Heart left ventricle (tissue), 16 donors: ENCODE results near the gene DGUOK. TPM values are rescaled to one million over a fixed set of nuclear protein-coding genes. Genes with fewer than 3 reads are reported as not detected.
A peak's percentile ranks its signal among the peaks of the same experiment; 100 is the strongest.

Experiments used
- ATAC-seq, 4 donors: fragments of 200-7000 bp; cut with Tn5 transposase; one replicate each; pipeline ENCODE4 v1.9.1; 2020 to 2022; ENCODE audit warnings: moderate library complexity in 4 of 4, mild to moderate bottlenecking in 3 of 4, moderate number of reproducible peaks in 1 of 4
- DNase-seq, 5 donors: peaks; one replicate each; pipeline ENCODE4 v3.0.0-alpha.2; 2020
- H3K27ac ChIP-seq, 12 donors: fragments of 200-600 bp; sonication (generic) in 4 of 12; one replicate each; pipeline versions ENCODE4 v1.5.0 to v1.8.0; 2016 to 2022; ENCODE audit warnings: mild to moderate bottlenecking in 2 of 12
- H3K27me3 ChIP-seq, 9 donors: fragments of 200-600 bp; sonication (generic) in 2 of 9; one replicate each; pipeline versions ENCODE4 v1.5.1 to v1.8.0; 2016 to 2022; ENCODE audit warnings: mild to moderate bottlenecking in 3 of 9
- H3K36me3 ChIP-seq, 9 donors: fragments of 200-600 bp; sonication (generic) in 2 of 9; one replicate each; pipeline versions ENCODE4 v1.5.0 to v1.8.0; 2018 to 2022; ENCODE audit warnings: mild to moderate bottlenecking in 2 of 9
- H3K4me1 ChIP-seq, 12 donors: fragments of 200-600 bp; sonication (generic) in 4 of 12; one replicate each; pipeline versions ENCODE4 v1.5.0 to v1.8.0; 2016 to 2022; ENCODE audit warnings: mild to moderate bottlenecking in 3 of 12
- H3K4me3 ChIP-seq, 12 donors: fragments of 200-600 bp; sonication (generic) in 4 of 12; one replicate each; pipeline versions ENCODE4 v1.5.0 to v1.8.0; 2017 to 2022; ENCODE audit warnings: mild to moderate bottlenecking in 9 of 12, moderate library complexity in 4 of 12
- H3K9me3 ChIP-seq, 12 donors: fragments of 200-600 bp; sonication (generic) in 4 of 12; one replicate each; pipeline versions ENCODE4 v1.5.0 to v1.8.0; 2016 to 2022; ENCODE audit warnings: mild to moderate bottlenecking in 1 of 12
- POLR2A ChIP-seq, 2 donors: fragments of 450-650 bp; IDR thresholded peaks; one replicate each; pipeline ENCODE4 v1.6.1; 2017; ENCODE audit warnings: antibody characterized with exemption in 2 of 2, mild to moderate bottlenecking in 2 of 2, moderate library complexity in 2 of 2
- WGBS, 4 donors: extraction: QIAGEN DNeasy Blood & Tissue Kit in 2 of 4; methylation state at CpG; one replicate each; pipeline versions ENCODE4 v1.1.5 to v1.1.7; 2013 to 2018; 5-methylcytosine and 5-hydroxymethylcytosine counted together
- intact Hi-C, 10 donors: fragments of 100-400 bp; cut with DNase I; formaldehyde crosslinking; loops; one replicate each; pipeline versions ENCODE4 v1.11.1 to v1.14.2; 2022
- polyA plus RNA-seq, 2 donors: library from polyadenylated mRNA; stranded (reverse); fragments of 200-250 nt; gene quantifications; one replicate each; pipeline ENCODE4 v1.2.3, GENCODE V29; 2013
- total RNA-seq, 9 donors: library from RNA; depleted of rRNA in 2 of 9; stranded (reverse); fragments of >200 nt in 2 of 9; fragmentation: NEBNext Ultra II Directional in 3 of 9; extraction: Animal tissue kit (Norgen Biotek cat#: 25700) in 3 of 9; gene quantifications; one replicate each; pipeline versions ENCODE4 v1.1.0 to v1.2.4, GENCODE V29; 2016 to 2023
- TF ChIP-seq, protein P1 (sequence below), 12 donors: fragments of 200-600 bp; sonication (generic) in 4 of 12; IDR thresholded peaks; one replicate each; pipeline versions ENCODE4 v1.5.0 to v1.8.0; 2018 to 2022; ENCODE audit warnings: antibody characterized with exemption in 12 of 12, mild to moderate bottlenecking in 5 of 12
- donor health status: ischemic (EF 13 %, LVEDD 7.1; RV severe dilation, severe dysfunction).
- donor health status: healthy with polysubstance abuse.
- donor health status: DM: no; HTN: yes; CAD: no.
- donor health status: DM: no; HTN: no; CAD: no.
- donor health status: ischemic (EF 25% LVEDD 6.9; RV normal size, moderate dysfunction).
- donor health status: ischemic (EF 25% LVEDD 5.7; RV mildly dilated, moderate dysfunction).
- donor health status: healthy.
- donor health status: DM: yes; HTN: yes; CAD: no.
- donor health status: ischemic (EF 35%, LVEDD 5.7; RV mildly dilated, moderate dysfunction).
- donor health status: nonischemic (EF 11% LVEDD 7.7; RV severe dilation, severe dysfunction).
- donor health status: DM: yes; HTN: yes; CAD: no.
- donor health status: PGD.
- donor health status: ischemic (EF 29% LVEDD 5.4; RV normal size, mild dysfunction).
- donor health status: nonischemic (EF 23%, LVEDD 6.1; RV moderate dilation, normal function).

DGUOK gene
- total and polyA plus RNA-seq, 11 donors: 22.6 to 49.2 (median 26.1) TPM

DNA sequence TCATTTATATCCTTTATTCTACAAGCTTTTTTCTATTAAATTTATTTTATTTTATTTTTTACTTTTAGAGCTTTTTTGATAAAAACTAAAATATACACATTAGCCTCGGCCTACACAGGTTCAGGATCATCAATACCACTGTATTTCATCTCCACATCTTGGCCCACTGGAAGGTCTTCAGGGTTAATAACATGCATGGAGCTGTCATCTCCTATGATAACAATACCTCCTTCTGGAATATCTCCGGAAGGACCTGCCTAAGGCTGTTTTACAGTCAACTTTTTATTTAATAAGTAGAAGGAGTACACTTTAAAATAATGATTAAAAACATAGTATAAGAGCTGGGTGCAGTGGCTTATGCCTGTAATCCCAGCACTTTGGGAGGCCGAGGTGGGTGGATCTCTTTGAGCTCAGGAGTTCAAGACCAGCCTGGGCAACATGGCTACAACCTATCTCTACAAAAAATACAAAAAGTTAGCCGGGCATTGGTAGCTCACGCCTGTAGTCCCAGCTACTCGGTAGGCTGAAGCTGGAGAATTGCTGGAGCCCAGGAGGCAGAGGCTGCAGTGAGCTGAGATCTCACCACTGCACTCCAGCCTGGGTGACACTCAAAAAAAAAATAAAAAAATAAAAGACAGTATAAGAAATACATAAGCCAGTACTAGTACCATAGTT lies 15.7 kb upstream of the DGUOK start:
- intact Hi-C loops: no loop called here
- no peak for DNase-seq
- no peak for TF ChIP-seq POLR2A (IDR thresholded peaks at IDR 0.05)
- TF ChIP-seq, protein P1, sequence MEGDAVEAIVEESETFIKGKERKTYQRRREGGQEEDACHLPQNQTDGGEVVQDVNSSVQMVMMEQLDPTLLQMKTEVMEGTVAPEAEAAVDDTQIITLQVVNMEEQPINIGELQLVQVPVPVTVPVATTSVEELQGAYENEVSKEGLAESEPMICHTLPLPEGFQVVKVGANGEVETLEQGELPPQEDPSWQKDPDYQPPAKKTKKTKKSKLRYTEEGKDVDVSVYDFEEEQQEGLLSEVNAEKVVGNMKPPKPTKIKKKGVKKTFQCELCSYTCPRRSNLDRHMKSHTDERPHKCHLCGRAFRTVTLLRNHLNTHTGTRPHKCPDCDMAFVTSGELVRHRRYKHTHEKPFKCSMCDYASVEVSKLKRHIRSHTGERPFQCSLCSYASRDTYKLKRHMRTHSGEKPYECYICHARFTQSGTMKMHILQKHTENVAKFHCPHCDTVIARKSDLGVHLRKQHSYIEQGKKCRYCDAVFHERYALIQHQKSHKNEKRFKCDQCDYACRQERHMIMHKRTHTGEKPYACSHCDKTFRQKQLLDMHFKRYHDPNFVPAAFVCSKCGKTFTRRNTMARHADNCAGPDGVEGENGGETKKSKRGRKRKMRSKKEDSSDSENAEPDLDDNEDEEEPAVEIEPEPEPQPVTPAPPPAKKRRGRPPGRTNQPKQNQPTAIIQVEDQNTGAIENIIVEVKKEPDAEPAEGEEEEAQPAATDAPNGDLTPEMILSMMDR (IDR thresholded peaks at IDR 0.05): no peak
- H3K36me3 ChIP-seq: no peaks in the 10 kb centered on the region
- H3K27ac ChIP-seq: peak overlapping the region in 1 of 12 donors; percentile 66
- H3K27me3 ChIP-seq: peaks cover 0 to 3% (median 0%) of the 10 kb centered on the region in 9 donors
- ATAC-seq: no peak
- no peak overlapping the region for H3K4me3 ChIP-seq
- WGBS, 4 donors: 75 to 80% (median 77%) methylated on average over 6 of the region's 6 CpGs
- peaks cover 0 to 14% (median 0%) of the 10 kb centered on the region in 12 donors for H3K4me1 ChIP-seq
- H3K9me3 ChIP-seq: no peaks in the 10 kb centered on the region

DNA sequence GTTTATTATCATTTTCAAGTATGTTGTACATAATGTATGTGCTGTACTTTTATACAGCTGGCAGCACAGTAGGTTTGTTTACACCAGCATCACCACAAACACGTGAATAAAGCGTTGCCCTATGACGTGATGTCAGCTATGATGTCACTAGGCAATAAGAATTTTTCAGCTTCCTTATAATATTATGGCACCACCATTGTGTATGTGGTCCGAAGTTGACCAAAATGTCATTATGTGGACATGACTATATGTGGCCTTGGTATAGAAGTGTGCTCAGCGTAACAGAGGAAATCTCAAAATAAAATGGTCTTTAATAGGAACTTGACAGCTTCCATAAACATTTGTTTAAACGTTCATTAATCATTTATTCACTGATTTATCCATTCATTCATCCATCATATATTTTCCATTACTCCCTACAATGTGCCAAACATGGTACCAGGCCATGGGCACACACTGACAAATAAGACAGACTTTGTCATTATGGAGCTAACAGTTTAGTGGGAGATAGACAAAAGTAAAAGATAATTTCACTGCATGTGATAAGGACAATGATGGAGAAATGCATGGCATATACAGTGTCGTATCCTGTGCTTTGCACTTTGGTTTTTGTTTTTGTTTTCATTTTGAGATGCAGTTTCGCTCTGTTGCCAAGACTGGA lies 15.0 kb upstream of the DGUOK start:
- 81 to 87% (median 85%) methylated on average over 8 of the region's 8 CpGs for WGBS, 4 donors
- H3K4me3 ChIP-seq: no peak overlapping the region
- DNase-seq (no peak), ATAC-seq (no peak)
- TF ChIP-seq POLR2A (IDR thresholded peaks at IDR 0.05): no peak
- TF ChIP-seq, protein P1 (IDR thresholded peaks at IDR 0.05): no peak
- peaks cover 0 to 3% (median 0%) of the 10 kb centered on the region in 9 donors for H3K27me3 ChIP-seq
- H3K9me3 ChIP-seq: no peaks in the 10 kb centered on the region
- peaks cover 0 to 14% (median 0%) of the 10 kb centered on the region in 12 donors for H3K4me1 ChIP-seq
- H3K27ac ChIP-seq: peak overlapping the region in 1 of 12 donors; percentile 66
- H3K36me3 ChIP-seq: no peaks in the 10 kb centered on the region
- intact Hi-C loops: no loop called here

DNA sequence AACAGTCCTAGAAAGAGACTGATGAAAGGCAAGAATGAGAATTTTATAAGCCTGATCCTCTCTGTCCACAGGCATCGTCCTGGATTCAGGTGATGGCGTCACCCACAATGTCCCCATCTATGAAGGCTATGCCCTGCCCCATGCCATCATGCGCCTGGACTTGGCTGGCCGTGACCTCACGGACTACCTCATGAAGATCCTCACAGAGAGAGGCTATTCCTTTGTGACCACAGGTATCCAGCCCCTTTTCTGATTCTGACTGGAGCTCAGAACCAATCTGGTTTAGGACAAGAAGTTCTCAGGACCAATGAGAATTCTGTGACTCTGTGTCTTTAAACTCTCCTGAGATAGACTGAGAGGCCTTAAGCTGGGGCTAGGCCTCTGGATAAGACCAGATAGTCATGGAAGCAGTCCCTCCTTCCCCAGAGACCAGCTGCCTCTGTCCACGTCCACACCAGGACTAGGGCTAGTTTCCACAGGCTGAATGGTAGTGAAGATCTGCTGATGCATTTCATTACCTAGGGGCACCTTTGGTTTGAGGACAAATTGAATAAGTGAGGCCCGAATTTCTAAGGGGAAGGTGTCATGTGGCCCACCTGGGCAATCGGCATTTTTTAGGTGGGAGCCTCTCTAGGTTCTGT lies 13.1 kb upstream of the DGUOK start:
- DNase-seq: no peak
- Histone ChIP-seq H3K4me1 (no peaks in the 10 kb centered on the region), H3K27ac (peak overlapping the region in 1 of 12 donors; percentile 53), H3K9me3 (no peaks in the 10 kb centered on the region), H3K36me3 (no peaks in the 10 kb centered on the region), H3K4me3 (no peak overlapping the region), H3K27me3 (peaks cover 0 to 3% (median 0%) of the 10 kb centered on the region in 9 donors)
- ATAC-seq: no peak
- 88 to 93% (median 91%) methylated on average over 8 of the region's 8 CpGs for WGBS, 4 donors
- no peak for TF ChIP-seq POLR2A (IDR thresholded peaks at IDR 0.05)
- TF ChIP-seq, protein P1 (IDR thresholded peaks at IDR 0.05): no peak
- intact Hi-C loops: no loop called here

DNA sequence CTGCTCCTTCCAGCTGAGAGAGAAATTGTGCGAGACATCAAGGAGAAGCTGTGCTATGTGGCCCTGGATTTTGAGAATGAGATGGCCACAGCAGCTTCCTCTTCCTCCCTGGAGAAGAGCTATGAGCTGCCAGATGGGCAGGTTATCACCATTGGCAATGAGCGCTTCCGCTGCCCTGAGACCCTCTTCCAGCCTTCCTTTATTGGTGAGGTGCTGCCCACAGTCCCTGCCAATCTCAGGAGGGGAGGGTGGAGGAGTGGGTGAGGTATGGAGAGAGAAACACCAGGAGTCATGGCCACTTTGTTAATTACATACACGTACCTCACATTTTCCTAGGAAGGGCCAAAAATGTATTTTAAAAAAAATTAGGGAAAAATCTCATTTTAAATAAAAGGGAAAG lies 12.0 kb upstream of the DGUOK start:
- DNase-seq (no peak), ATAC-seq (no peak)
- H3K9me3 ChIP-seq: no peaks in the 10 kb centered on the region
- no peak overlapping the region for H3K4me3 ChIP-seq
- H3K4me1 ChIP-seq: no peaks in the 10 kb centered on the region
- intact Hi-C loops: no loop called here
- H3K27ac ChIP-seq: peak overlapping the region in 1 of 12 donors; percentile 53
- H3K36me3 ChIP-seq: no peaks in the 10 kb centered on the region
- 81 to 87% (median 82%) methylated on average over 4 of the region's 4 CpGs for WGBS, 4 donors
- no peak for TF ChIP-seq POLR2A (IDR thresholded peaks at IDR 0.05)
- peaks cover 0 to 12% (median 0%) of the 10 kb centered on the region in 9 donors for H3K27me3 ChIP-seq
